HEK293 (cell line): ENCODE results near the gene IBA57.

ENCODE experiments used
- CTCF ChIA-PET: fragments of 350-600 bp; formaldehyde crosslinking; extraction: SDS; loops from one replicate; lab custom pipeline; 2021; ENCODE audit warnings: antibody characterized with exemption; lab: Yijun Ruan, JAX
- POLR2A ChIA-PET: fragments of 300-600 bp; formaldehyde crosslinking; extraction: SDS; loops from one replicate; lab custom pipeline; 2020; ENCODE audit warnings: antibody characterized with exemption, inconsistent platforms; lab: Yijun Ruan, JAX
- H3K27ac ChIP-seq: fragments of 200-500 bp; sonication (Bioruptor generic); 2 replicates; pipeline ENCODE4 v1.5.1; 2014; ENCODE audit warnings: low read depth, low read length, control low read depth, inconsistent platforms; ENCODE audit errors: extremely low read depth
- H3K36me3 ChIP-seq, 2 experiments: fragments of 200-500 bp in 1 of 2; sonication (Bioruptor generic) in 1 of 2; 1 replicate in 1 of 2; 2 replicates in 1 of 2; pipeline ENCODE4 v1.5.1; 2014 to 2017; ENCODE audit warnings: inconsistent platforms in 2 of 2, low read length in 2 of 2; ENCODE audit not compliant: control insufficient read depth in 2 of 2, insufficient read depth in 1 of 2
- H3K4me1 ChIP-seq: fragments of 200-500 bp; sonication (Bioruptor generic); 2 replicates; pipeline ENCODE4 v1.5.1; 2014; ENCODE audit warnings: mild to moderate bottlenecking, low read length, inconsistent platforms; ENCODE audit not compliant: control insufficient read depth, insufficient read depth
- H3K4me3 ChIP-seq: 2 replicates; pipeline ENCODE4 v1.5.1; 2011; ENCODE audit warnings: low read depth, mild to moderate bottlenecking, control low read depth, low read length, moderate library complexity
- H3K9me3 ChIP-seq: fragments of 200-500 bp; sonication (Bioruptor generic); 2 replicates; pipeline ENCODE4 v1.5.1; 2014; ENCODE audit warnings: low read depth, low read length, inconsistent platforms; ENCODE audit not compliant: control insufficient read depth, insufficient read depth
- ZBTB20 ChIP-seq: fragments of 450-650 bp; formaldehyde crosslinking; IDR thresholded peaks from 2 replicates; pipeline ENCODE4 v1.5.1; 2016; ENCODE audit warnings: missing biosample characterization, missing genetic modification characterization
- ZBTB21 ChIP-seq: fragments of 450-650 bp; formaldehyde crosslinking; IDR thresholded peaks from 2 replicates; pipeline ENCODE4 v1.5.1; 2017; ENCODE audit warnings: missing biosample characterization, missing genetic modification characterization
- ZNF274 ChIP-seq, 2 experiments: fragments of 200-500 bp in 1 of 2; fragments of 450-650 bp in 1 of 2; sonication (Bioruptor generic) in 1 of 2; formaldehyde crosslinking in 1 of 2; IDR thresholded peaks; 2 replicates each; pipeline versions ENCODE4 v1.5.1 to v1.6.1; 2014 to 2016; ENCODE audit warnings: borderline replicate concordance in 1 of 2, inconsistent platforms in 1 of 2, low read length in 1 of 2, missing biosample characterization in 1 of 2, missing genetic modification characterization in 1 of 2
- ZNF366 ChIP-seq: fragments of 450-650 bp; formaldehyde crosslinking; conservative IDR thresholded peaks from 2 replicates; pipeline ENCODE4 v1.5.1; 2016; ENCODE audit warnings: missing biosample characterization, missing genetic modification characterization
- ZNF521 ChIP-seq: fragments of 450-650 bp; formaldehyde crosslinking; IDR thresholded peaks from 2 replicates; pipeline ENCODE4 v1.5.1; 2017; ENCODE audit warnings: missing biosample characterization, mild to moderate bottlenecking, missing genetic modification characterization
- ZNF600 ChIP-seq: fragments of 450-650 bp; formaldehyde crosslinking; IDR thresholded peaks from 2 replicates; pipeline ENCODE4 v1.5.1; 2016; ENCODE audit warnings: missing biosample characterization, missing genetic modification characterization
- ZNF629 ChIP-seq: fragments of 450-650 bp; formaldehyde crosslinking; IDR thresholded peaks from 2 replicates; pipeline ENCODE4 v1.5.1; 2017; ENCODE audit warnings: missing biosample characterization, missing genetic modification characterization
- ZNF707 ChIP-seq: fragments of 450-650 bp; formaldehyde crosslinking; IDR thresholded peaks from 2 replicates; pipeline ENCODE4 v1.5.1; 2016; ENCODE audit warnings: missing biosample characterization, missing genetic modification characterization
- ZNF76 ChIP-seq: fragments of 450-650 bp; formaldehyde crosslinking; IDR thresholded peaks from 2 replicates; pipeline ENCODE4; 2016; ENCODE audit warnings: low read depth, missing biosample characterization, missing genetic modification characterization, borderline replicate concordance
- ZNF776 ChIP-seq: fragments of 450-650 bp; formaldehyde crosslinking; IDR thresholded peaks from 2 replicates; pipeline ENCODE4 v1.5.0; 2017; ENCODE audit warnings: missing biosample characterization, missing genetic modification characterization, borderline replicate concordance
- ZNF777 ChIP-seq: fragments of 450-650 bp; formaldehyde crosslinking; IDR thresholded peaks from 2 replicates; pipeline ENCODE4 v1.5.1; 2017; ENCODE audit warnings: missing biosample characterization, missing genetic modification characterization, borderline replicate concordance
- ZSCAN23 ChIP-seq: fragments of 450-650 bp; formaldehyde crosslinking; IDR thresholded peaks from 2 replicates; pipeline ENCODE4 v1.5.1; 2016; ENCODE audit warnings: missing biosample characterization, missing genetic modification characterization
- TF ChIP-seq, protein P1 (sequence below): fragments of 450-650 bp; formaldehyde crosslinking; IDR thresholded peaks from 2 replicates; pipeline ENCODE4 v1.5.1; 2016; ENCODE audit warnings: missing biosample characterization, missing genetic modification characterization
- TF ChIP-seq, protein P2 (sequence below): fragments of 450-650 bp; formaldehyde crosslinking; IDR thresholded peaks from 2 replicates; pipeline ENCODE4 v1.5.1; 2016; ENCODE audit warnings: missing biosample characterization, missing genetic modification characterization
- TF ChIP-seq, protein P3 (sequence below): fragments of 450-650 bp; formaldehyde crosslinking; IDR thresholded peaks from 2 replicates; pipeline ENCODE4 v1.5.1; 2016; ENCODE audit warnings: missing biosample characterization, missing genetic modification characterization
- TF ChIP-seq, protein P4 (sequence below): fragments of 450-650 bp; formaldehyde crosslinking; IDR thresholded peaks from 2 replicates; pipeline ENCODE4 v1.5.1; 2016; ENCODE audit warnings: missing biosample characterization, missing genetic modification characterization
- TF ChIP-seq, protein P5 (sequence below): fragments of 450-650 bp; formaldehyde crosslinking; IDR thresholded peaks from 2 replicates; pipeline ENCODE4 v1.5.1; 2016; ENCODE audit warnings: missing biosample characterization, missing genetic modification characterization

IBA57 gene

DNA sequence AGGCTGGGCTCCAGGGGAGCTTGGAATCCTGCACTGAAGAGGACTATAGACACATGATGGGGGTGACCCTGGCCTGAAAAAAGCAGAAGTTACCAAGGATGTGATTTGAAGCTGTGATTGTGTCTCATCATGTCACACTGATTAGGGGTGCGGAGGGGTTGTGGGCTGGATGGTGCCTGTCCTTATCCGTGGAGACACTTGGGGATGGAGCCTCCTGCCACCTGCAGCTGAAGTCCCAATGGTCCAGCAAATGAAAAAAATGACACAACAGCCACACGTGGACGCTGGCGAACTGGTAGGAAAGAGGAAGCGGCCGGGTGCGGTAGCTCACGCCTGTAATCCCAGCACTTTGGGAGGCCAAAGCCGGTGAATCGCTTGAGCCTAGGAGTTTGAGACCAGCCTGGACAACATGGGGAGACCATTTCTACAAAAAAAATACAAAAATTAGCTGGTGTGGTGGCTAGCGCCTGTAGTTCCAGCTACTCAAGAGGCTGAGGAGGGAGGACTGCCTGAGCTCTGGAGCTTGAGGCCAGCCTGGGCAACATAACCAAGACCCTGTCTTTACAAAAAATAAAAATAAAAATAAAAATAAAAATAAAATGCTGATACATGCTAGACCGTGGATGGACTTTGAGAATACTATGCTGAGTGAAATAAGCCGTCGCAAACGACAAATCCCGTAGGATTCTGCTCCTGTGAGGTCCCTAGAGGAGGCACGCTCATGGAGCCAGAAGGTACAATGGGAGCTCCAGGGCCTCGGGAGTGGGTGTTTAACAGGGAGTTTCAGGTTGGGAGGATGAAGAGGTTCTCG, 838 bp upstream of the IBA57 start (continued):
- TF ChIP-seq ZNF274 (IDR thresholded peaks at IDR 0.05; ENCODE audit: low read length): no peak
- TF ChIP-seq ZNF274 (tag by site-specific recombination; IDR thresholded peaks at IDR 0.05; ENCODE audit: borderline replicate concordance): no peak
- TF ChIP-seq ZNF366 (tag by site-specific recombination): no peak
- no peak for TF ChIP-seq ZSCAN23 (tag by site-specific recombination)
- TF ChIP-seq ZNF707 (tag by site-specific recombination): no peak
- TF ChIP-seq ZNF76: no peak
- TF ChIP-seq, protein P1, sequence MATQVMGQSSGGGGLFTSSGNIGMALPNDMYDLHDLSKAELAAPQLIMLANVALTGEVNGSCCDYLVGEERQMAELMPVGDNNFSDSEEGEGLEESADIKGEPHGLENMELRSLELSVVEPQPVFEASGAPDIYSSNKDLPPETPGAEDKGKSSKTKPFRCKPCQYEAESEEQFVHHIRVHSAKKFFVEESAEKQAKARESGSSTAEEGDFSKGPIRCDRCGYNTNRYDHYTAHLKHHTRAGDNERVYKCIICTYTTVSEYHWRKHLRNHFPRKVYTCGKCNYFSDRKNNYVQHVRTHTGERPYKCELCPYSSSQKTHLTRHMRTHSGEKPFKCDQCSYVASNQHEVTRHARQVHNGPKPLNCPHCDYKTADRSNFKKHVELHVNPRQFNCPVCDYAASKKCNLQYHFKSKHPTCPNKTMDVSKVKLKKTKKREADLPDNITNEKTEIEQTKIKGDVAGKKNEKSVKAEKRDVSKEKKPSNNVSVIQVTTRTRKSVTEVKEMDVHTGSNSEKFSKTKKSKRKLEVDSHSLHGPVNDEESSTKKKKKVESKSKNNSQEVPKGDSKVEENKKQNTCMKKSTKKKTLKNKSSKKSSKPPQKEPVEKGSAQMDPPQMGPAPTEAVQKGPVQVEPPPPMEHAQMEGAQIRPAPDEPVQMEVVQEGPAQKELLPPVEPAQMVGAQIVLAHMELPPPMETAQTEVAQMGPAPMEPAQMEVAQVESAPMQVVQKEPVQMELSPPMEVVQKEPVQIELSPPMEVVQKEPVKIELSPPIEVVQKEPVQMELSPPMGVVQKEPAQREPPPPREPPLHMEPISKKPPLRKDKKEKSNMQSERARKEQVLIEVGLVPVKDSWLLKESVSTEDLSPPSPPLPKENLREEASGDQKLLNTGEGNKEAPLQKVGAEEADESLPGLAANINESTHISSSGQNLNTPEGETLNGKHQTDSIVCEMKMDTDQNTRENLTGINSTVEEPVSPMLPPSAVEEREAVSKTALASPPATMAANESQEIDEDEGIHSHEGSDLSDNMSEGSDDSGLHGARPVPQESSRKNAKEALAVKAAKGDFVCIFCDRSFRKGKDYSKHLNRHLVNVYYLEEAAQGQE (tag by site-specific recombination): peak; percentile 24; the same call in 1 of the 2 replicates
- 0 out of 2 replicates have a peak, but pooled peaks have one; percentile 46 for TF ChIP-seq ZNF629
- TF ChIP-seq, protein P2, sequence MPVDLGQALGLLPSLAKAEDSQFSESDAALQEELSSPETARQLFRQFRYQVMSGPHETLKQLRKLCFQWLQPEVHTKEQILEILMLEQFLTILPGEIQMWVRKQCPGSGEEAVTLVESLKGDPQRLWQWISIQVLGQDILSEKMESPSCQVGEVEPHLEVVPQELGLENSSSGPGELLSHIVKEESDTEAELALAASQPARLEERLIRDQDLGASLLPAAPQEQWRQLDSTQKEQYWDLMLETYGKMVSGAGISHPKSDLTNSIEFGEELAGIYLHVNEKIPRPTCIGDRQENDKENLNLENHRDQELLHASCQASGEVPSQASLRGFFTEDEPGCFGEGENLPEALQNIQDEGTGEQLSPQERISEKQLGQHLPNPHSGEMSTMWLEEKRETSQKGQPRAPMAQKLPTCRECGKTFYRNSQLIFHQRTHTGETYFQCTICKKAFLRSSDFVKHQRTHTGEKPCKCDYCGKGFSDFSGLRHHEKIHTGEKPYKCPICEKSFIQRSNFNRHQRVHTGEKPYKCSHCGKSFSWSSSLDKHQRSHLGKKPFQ: no peak
- TF ChIP-seq ZBTB21 (tag by site-specific recombination): peak; percentile 7; the same call in 1 of the 2 replicates
- 0 out of 2 replicates have a peak, but pooled peaks have one; percentile 24 for TF ChIP-seq ZBTB20 (tag by site-specific recombination)

DNA sequence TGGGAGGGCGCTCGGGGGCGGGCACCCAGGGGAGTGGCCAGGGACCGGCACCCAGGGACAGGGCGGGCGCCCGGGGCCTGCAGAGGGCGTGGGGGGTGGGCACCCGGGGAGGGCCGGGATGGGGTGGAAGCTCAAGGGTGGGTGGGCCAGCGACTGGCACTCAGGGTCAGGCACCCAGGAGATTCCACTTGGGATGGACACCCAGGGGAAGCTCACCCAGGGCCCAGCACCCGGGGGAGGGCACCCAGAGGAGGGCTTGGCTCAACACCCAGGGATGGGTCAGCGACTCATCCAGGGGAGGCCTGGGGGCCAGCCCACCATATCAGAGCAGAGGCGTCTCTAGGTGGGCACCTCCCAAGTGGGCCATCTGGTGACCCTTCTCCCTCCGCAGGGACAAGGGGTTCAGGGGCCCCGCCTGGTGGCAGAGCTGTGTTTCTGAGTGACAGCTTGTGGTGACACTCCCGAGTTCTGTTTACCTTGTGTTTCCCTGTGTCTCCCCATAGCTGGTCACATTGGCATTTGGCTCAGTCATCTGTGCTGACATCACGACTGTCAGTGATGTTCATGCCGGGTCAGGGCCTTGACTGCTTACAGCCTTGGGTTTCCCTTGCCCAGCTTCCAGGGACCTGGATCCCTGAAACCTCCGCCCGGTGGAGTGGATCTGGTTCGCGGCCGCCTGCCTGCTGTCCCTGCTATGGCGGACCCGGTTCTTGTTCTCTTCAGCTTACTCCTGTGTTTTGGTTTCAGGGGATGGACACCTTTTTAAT, 749 bp downstream of the IBA57 start:
- peak overlapping the region; percentile 62 for H3K4me3 ChIP-seq
- POLR2A ChIA-PET: interaction anchor here (1.1 to 7.7 kb wide), 9 partner anchors 8 to 241 kb away, joined by 3 to 82 read pairs (median 17); partner anchors contain the start of genes ARF1, GJC2, GUK1 and TRIM11
- H3K36me3 ChIP-seq: peaks cover 0 to 3% of the 10 kb centered on the region in 2 experiments; a peak in 1 of 3 replicates
- H3K27ac ChIP-seq: peak overlapping the region; percentile 38
- H3K4me1 ChIP-seq: peaks cover 4% of the 10 kb centered on the region
- CTCF ChIA-PET: interaction anchor here (0.5 to 6.1 kb wide), 15 partner anchors 10 to 548 kb away, joined by 3 to 50 read pairs (median 5); no protein-coding TSS in a partner anchor
- no peaks in the 10 kb centered on the region for H3K9me3 ChIP-seq
- TF ChIP-seq, protein P3, sequence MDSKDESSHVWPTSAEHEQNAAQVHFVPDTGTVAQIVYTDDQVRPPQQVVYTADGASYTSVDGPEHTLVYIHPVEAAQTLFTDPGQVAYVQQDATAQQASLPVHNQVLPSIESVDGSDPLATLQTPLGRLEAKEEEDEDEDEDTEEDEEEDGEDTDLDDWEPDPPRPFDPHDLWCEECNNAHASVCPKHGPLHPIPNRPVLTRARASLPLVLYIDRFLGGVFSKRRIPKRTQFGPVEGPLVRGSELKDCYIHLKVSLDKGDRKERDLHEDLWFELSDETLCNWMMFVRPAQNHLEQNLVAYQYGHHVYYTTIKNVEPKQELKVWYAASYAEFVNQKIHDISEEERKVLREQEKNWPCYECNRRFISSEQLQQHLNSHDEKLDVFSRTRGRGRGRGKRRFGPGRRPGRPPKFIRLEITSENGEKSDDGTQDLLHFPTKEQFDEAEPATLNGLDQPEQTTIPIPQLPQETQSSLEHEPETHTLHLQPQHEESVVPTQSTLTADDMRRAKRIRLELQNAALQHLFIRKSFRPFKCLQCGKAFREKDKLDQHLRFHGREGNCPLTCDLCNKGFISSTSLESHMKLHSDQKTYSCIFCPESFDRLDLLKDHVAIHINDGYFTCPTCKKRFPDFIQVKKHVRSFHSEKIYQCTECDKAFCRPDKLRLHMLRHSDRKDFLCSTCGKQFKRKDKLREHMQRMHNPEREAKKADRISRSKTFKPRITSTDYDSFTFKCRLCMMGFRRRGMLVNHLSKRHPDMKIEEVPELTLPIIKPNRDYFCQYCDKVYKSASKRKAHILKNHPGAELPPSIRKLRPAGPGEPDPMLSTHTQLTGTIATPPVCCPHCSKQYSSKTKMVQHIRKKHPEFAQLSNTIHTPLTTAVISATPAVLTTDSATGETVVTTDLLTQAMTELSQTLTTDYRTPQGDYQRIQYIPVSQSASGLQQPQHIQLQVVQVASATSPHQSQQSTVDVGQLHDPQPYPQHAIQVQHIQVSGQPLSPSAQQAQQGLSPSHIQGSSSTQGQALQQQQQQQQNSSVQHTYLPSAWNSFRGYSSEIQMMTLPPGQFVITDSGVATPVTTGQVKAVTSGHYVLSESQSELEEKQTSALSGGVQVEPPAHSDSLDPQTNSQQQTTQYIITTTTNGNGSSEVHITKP (tag by site-specific recombination): peak; percentile 100
- TF ChIP-seq ZNF521 (no peak), ZNF776 (no peak), ZNF777 (no peak), ZNF600 (peak; percentile 71; the same call in 1 of the 2 replicates)
- TF ChIP-seq, protein P4, sequence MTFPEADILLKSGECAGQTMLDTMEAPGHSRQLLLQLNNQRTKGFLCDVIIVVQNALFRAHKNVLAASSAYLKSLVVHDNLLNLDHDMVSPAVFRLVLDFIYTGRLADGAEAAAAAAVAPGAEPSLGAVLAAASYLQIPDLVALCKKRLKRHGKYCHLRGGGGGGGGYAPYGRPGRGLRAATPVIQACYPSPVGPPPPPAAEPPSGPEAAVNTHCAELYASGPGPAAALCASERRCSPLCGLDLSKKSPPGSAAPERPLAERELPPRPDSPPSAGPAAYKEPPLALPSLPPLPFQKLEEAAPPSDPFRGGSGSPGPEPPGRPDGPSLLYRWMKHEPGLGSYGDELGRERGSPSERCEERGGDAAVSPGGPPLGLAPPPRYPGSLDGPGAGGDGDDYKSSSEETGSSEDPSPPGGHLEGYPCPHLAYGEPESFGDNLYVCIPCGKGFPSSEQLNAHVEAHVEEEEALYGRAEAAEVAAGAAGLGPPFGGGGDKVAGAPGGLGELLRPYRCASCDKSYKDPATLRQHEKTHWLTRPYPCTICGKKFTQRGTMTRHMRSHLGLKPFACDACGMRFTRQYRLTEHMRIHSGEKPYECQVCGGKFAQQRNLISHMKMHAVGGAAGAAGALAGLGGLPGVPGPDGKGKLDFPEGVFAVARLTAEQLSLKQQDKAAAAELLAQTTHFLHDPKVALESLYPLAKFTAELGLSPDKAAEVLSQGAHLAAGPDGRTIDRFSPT: peak; percentile 80
- TF ChIP-seq, protein P5, sequence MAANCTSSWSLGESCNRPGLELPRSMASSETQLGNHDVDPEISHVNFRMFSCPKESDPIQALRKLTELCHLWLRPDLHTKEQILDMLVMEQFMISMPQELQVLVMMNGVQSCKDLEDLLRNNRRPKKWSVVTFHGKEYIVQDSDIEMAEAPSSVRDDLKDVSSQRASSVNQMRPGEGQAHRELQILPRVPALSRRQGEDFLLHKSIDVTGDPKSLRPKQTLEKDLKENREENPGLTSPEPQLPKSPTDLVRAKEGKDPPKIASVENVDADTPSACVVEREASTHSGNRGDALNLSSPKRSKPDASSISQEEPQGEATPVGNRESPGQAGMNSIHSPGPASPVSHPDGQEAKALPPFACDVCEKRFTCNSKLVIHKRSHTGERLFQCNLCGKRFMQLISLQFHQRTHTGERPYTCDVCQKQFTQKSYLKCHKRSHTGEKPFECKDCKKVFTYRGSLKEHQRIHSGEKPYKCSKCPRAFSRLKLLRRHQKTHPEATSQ: 0 out of 2 replicates have a peak, but pooled peaks have one; percentile 3
